ENCODE measurements around the gene FN1.

- TF ChIP-seq ATF2 (CRISPR knock-in tag; IDR thresholded peaks at IDR 0.05; ENCODE audit: borderline replicate concordance, low read depth) (no peak), ESRRA (CRISPR knock-in tag; IDR thresholded peaks at IDR 0.05; ENCODE audit: borderline replicate concordance) (no peak), ZNF121 (CRISPR knock-in tag; IDR thresholded peaks at IDR 0.05) (no peak), CTCF (IDR thresholded peaks at IDR 0.05) (no peak), USF1 (CRISPR knock-in tag; IDR thresholded peaks at IDR 0.05) (no peak), SMAD3 (CRISPR knock-in tag; IDR thresholded peaks at IDR 0.05; ENCODE audit: borderline replicate concordance) (no peak), MAX (CRISPR knock-in tag; IDR thresholded peaks at IDR 0.05) (no peak), PREB (CRISPR knock-in tag; IDR thresholded peaks at IDR 0.05; ENCODE audit: borderline replicate concordance) (no peak)
Measured at GRCh38 chr2:215313255-215313613, 122.6 kb downstream of the FN1 start.

Measured in WTC11 (cell line).